HG03039 (cell line): Measurements from ENCODE around the gene CYP2R1.
A peak's percentile ranks its signal among the peaks of the same experiment; 100 is the strongest.

Source experiments
- ATAC-seq: cut with Tn5 transposase; IDR thresholded peaks from one replicate; pipeline ENCODE4 v1.9.1; 2021; ENCODE audit warnings: mild to moderate bottlenecking, moderate library complexity; ENCODE audit not compliant: unreplicated experiment

The CYP2R1 gene, protein sequence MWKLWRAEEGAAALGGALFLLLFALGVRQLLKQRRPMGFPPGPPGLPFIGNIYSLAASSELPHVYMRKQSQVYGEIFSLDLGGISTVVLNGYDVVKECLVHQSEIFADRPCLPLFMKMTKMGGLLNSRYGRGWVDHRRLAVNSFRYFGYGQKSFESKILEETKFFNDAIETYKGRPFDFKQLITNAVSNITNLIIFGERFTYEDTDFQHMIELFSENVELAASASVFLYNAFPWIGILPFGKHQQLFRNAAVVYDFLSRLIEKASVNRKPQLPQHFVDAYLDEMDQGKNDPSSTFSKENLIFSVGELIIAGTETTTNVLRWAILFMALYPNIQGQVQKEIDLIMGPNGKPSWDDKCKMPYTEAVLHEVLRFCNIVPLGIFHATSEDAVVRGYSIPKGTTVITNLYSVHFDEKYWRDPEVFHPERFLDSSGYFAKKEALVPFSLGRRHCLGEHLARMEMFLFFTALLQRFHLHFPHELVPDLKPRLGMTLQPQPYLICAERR

DNA sequence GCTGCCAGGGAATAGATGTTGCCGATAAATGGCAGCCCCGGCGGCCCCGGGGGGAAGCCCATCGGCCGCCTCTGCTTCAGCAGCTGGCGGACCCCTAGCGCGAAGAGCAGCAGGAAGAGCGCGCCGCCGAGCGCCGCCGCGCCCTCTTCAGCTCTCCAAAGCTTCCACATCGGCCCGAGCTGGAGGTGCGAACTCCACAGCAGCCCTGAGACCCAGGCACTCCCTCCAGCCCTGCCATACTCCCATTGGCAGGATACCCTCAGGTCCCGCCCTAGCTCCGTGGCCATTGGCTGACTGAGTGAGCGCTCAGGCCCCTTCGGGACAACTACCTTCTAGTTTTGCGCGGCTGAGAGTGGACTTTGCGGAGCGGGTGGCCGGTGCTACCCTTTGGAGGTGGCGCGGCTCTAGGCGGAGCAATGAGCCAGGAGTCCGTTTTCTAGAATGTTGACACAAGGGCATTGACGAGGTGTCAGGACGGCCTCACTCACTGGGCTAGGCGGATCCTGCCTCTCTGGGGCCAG is at the start of gene CYP2R1:
Gene CYP2R1 (minus strand): TSS at position 196 of the 521 bp plus-strand sequence. CDS start 26 bp downstream, at position 170.
- peak; percentile 96 for ATAC-seq

DNA sequence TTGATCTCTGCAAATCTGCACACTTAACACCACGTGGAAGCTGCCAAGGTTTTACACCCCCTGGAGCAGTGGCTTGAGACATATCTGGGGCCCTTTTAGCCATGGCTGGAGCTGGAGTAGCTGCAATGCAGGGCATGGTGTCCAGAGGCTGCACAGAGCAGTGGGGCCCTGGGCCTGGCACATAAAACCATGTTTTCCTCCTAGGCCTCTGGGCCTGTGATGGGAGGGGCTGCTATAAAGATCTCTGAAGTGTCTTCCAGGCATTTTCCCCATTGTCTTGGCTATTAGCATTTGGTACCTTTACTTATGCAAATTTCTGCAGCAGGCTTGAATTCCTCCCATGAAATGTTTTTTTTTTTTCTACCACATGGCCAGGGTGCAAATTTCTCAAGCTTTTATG is 46.9 kb upstream of the CYP2R1 start:
- ATAC-seq = no peak

DNA sequence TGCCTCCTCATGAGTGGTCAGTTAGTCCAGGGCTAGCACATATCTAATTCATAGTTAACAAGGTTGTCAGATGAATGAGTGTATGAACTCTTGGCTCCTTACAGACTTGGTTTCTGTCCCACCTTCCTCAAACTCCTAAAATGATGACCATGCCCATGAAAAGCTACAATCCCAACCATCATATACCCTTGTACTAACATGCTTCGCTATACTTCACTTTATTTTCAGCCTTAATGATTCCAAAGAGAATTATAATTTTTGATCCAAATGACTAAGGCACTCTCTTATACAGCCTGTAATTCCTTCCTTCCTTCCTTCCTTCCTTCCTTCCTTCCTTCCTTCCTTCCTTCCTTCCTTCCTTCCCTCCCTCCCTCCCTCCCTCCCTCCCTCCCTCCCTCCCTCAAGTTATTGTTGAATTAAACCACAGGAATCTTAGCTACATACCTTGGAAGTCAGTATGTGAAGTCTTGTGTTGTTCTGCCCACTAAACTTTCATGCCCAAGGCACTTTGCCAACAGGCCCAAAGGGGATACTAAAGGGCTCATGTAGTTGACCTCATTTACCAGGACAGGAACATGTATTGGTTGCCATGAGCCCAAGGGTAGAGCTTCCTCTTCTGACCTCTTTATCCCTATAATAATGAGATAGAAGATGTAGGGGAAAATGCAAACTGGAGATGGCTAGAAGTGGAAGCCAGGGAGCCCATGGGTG is 42.8 kb upstream of the CYP2R1 start:
- ATAC-seq = no peak

DNA sequence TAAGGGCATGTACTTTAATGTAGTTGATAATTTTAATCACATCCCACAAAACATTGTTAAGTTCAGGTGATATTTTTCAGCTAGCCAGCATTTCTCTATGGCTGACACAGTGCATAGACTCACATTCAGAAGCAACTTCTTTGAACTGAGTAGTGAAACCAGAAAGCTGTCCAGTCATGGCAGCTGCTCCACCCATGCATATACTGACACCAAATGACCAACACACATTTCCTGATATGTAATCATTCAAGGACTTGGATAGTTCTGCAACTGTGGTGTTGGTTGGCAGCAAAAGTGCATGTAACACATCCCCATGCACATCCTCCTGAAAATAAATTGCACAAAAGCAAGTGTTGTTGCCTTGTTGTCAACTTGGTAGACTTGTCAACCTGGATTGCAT is 40.4 kb upstream of the CYP2R1 start:
- ATAC-seq = no peak

DNA sequence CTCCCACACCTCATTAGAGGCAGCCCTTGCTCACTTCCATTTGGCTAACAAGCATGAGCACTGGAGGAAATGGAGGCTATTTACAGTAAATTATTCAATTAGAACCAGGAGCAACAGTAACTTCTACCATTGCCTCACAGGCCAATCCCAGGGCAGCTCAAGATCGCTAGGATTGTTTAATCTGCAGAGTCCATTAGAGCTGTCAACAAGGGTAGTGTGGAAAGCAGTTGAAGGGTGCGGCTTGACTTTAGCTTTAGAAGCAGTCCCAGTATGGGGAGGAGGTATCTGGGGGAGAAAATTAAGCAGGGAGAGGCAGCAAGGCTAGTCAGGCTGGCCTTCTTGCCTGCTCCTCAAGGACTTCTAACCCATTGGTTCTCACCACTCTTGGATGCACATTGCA is 38.3 kb upstream of the CYP2R1 start:
- no peak for ATAC-seq

DNA sequence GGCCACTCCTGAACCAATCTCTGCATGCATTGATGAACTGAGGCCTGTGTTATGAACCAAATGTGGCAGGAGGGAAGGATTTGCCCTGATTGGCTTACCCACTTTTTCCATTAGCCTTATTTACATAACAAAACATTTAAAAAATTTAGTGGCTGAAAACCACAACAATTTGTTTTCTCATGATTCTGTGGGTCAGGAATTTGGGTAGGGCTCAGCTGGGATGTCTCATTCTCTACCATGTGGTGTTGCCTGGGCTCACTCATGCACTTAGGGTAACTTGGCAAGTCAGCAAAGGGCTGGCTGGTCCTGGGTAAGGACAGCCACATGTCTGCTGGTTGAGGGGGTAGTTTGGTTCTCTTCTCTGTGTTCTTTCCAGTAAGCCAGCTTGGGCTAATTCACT is 35.1 kb upstream of the CYP2R1 start:
- ATAC-seq = no peak

DNA sequence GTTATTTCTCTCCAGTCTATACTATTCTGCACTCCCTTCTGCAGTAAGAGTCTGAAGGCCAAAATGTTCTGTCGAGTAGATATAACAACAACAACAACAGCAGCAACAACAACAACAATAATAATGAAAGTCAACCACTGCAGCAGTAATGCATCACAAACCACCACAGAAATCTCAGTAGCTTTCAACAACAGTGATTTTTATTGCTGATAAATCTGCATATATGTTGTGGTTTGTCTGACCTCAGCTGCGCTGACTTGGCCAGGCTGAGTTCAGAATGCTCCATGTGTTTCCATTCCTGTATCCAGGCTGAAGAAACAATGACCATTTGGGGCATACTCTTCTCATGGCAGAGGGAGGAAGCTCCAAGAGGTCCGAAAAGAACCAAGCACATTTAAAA is 32.3 kb upstream of the CYP2R1 start:
- ATAC-seq = no peak

DNA sequence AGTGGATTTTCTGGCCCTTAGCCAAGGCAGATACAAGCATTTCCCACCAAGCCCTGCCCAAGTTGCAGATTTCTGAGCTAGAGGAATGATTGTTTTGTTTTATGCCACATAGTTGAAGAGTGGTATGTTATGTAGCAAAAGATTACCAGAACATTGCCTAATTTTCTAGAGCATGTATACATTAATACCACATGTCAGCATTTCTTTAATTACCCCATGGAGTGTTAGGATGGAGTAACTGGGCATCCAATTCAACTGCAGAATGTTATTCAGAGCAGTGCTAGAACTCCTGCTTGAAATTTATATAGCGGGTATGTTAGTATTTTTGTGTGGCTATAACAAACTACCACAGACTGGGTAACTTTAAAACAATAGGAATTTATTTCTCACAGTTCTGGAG is 24.4 kb upstream of the CYP2R1 start:
- no peak for ATAC-seq

DNA sequence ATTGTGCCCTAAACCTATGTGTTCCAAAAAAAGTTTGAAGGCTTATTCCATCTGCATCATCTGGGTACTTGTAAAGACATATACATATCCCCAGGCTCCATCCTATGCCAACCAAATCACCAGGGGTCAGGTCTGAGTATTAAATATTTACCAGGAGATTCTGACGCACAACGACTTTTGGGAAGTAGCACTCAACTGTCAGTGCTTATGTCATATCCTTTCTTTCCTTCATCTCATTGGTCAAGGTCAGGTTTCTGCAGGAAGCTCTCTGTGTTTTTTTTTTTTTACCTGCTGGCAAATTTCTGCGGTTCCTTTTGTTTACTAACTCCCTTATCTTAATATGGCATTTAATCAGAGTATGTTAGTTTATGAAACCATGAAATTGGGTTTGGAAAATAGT is 22.5 kb upstream of the CYP2R1 start:
- no peak for ATAC-seq

DNA sequence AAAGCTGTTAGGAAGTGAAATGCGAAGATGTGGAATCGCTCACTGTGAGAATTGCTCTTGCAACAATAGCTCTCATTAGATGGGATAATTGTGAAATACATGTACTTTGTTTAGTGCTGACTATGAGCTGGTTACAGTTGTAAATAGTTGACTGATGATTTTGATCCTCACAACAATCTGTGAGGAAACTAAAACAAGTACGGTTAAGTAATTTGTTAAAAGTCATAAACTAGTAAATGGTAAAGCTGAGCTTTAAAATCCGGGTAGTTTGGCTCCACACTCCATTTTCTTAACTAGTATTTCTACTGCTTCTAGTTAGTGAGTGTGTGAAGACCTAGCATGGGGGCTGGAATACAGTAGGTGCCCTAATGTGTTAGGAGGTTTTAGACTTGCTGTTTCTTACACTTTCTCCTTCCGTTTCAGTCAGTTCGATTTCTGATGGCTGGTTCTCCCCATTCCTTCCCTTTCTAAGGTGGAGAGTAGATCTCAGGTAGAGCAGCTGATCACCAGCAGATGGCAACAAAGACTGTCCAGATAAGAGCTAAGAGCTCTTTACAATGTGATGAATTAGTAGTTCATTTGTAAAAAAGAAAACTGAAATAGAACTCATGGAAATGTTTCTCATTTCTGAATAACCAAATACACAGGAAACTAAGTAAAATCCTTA is 16.3 kb upstream of the CYP2R1 start:
- ATAC-seq = no peak

DNA sequence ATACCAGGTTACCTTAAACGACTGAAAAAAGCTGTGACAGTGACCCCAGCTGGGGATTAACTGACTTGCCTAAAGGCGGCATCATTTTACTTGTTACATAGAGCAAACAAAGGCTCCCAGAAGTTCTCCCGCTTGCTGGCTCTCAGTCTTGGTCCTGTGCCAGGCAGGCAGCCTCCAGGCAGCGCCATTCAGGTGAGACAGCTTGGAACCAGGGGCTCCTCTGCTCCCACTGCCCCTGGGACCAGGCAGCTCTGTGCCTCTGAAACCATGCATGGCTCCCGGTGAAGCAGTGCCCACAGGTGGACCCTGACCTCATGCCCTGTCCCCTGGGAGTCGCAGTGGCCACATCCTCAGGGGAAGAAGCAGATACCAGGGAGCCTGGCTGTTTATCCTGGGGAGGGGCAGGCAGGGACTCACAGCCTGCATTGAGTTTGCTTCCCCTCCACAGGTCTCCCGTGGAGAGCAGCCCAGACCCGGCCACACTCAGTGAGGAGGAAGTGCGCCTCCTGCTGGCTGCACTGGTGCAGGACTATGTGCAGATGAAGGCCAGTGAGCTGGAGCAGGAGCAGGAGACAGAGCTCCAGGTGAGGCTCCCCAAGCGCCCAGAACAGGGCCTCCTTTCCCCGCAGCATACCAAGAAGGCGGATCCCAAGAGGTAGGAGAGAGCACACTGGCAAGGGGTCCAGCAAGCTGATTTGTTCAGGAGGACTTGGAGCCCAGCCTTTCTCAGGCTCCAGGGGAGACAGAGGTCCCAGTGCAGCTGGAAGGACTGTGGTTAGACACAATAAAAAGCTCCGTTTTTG is 15.6 kb upstream of the CYP2R1 start:
- ATAC-seq = peak; percentile 63

DNA sequence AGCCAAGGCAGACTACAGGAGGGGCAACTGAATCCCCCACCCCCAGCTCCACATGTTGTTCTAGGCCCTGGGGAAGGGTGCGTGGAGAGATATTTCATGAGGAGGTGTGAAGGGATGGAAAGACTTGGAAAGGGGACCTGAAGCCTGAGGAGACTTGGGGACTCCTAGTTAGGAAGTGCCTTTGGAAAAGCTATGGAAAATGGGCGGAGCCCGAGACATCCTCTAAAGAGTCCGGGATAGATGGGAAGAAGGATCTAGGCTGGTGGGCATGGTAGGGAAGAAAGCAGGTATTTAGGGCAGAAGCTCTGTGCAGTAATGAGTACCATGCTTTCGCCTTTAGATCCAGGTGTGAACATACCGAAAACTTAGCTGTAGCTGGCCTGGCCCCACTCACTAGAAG is 15.0 kb upstream of the CYP2R1 start:
- ATAC-seq = no peak

DNA sequence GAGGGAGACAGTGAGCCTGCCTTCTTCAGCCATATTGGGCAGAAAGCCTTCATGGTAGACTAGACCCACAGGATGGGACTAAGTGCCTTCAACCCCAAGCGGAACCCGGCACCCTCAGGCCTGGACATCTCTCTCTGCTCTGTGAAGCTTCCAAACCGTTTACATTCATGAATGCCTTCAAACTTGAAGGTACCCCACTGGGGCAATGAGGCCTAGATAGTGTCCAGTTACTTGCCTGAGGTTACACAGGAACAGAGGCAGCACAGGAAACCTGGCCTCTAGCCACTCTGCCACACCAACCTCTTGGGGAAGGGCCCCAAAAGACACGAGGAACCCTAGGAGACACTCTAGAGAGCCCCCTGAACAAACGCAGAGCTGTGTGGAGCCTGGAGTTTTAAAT is 14.5 kb upstream of the CYP2R1 start:
- no peak for ATAC-seq

DNA sequence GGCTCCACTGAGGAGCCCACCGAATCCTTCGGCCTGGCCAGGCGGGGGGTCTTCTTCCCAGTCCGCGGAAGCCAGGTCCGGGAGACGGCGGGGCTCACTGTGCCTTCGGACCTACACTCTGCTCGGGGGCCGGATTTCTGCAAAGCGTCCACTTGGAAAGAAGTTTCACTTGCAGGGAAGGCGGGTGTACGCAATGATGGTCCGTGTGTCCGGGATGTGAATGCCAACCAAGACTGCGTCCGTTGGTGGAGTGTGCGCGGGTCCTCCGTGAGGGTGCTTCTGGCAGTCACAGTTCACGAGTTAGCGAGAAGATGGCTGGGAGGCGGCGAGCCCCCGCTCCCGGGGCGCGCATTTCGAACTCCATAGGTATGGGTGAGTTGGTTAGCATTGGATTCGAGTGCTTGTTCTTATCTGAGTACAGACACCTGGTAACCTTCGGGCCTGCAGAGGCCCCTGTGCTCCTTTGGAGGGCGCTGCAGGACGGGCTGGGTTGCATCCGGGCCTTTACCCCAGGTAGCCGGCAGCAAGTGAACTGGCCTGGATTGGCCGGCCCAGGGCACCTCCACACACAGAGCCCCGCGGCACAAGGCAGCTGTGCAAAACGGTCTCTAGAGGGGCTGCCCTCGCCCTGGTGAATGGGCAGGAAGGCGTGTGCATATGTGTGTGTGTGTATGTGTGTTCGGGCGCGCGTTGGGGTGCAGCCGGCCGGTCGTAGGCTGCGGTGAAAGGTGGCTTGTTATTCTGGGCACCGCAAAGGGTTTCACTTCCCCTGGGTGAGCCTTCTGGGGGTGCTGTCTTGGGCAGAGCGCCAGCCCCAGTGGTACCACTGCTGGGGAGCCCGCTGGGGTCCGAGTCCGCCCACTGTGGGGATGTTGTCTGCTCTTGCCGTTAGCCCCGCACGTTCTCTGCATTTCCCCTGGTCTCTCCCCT is 13.3 kb upstream of the CYP2R1 start:
- peak; percentile 47 for ATAC-seq

DNA sequence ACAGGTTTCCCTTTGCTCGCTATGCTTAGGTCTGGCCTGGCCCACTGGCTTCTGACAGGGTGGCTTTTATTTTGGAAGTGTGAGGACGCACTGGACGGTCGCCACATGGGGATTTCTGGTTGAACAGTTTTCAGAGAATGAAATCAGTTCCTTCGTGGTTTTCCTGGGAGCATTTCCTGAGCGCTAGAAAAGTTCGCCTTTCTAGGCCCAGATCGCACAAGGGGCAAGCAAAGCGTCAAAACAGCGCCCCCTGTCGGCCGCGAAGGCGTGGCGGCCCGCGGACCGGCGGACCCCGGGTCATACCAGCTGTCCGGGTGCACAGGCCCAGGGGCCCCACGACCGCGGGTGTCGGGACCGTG is 12.7 kb upstream of the CYP2R1 start:
- ATAC-seq = no peak

DNA sequence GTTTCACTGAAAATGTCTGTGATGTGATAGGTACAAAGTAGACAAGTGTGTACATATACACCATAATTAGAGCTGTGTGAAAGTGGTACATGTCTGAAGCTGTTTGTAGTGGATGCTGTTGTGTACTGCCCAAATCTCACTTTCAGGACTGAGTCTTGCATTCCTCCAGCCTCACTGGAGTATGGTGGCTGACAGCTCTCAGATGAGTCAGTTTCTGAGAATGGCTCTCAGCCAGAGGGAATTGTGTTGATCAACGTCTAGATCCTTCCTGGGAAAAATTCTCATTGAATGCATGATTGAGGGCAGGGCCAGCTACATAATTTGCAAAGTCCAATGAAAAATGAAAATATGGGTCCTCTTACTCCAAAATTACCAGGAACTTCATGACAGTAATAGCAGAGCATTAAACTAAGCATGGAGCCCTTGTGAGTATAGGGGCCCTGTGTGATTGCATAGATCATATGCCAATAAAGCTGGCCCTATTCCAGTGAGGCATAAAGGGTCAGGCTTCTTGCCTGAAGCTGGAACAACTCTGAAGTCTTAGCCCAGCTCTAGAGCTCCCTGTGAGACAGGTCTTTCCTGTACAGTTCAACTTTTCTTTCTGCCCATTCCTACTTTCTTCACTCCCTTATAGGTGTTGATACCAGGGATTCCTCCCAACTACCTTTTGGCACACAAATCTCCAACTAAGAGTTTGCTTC is 10.8 kb upstream of the CYP2R1 start:
- ATAC-seq = no peak

DNA sequence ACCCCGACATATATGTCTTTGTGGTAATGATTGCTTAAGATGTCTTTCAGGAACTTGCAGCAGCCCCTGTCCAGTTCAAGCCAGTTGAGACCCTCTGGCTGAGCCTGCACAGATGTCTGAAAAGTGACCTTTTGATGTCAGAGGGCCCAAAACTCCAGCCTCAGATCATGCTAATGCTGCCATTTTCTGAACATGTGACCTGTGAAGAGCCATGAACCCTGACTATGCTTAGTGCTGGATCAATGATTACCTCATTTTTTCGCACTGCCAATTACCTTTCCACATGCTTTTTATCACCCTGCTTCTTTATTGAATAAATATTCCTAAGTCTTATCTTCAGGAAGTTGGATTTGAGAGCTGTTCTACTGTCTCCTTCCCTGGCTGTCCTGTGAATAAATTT is 6.9 kb upstream of the CYP2R1 start:
- no peak for ATAC-seq

DNA sequence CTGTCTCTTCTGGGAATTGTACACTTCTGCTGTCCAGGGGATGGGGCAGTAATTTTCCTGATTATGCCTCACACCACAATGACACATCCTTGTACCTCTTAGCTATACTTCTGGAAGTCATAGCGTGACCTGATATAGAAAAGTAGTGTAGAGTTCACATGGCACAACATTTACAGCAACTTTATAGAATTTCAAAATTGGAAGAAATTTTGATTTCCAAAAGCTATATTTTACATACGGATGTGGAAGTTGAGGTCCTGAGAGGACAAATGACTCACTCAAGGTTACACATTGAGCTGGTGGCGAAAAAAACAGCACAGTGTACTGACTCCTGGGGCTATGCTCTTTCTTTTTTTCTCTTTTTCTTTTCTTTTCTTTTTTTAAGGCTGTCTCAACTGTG is 6.3 kb upstream of the CYP2R1 start:
- ATAC-seq = no peak
